Adrenal gland (tissue), 5 donors: ENCODE measurements around the gene RALGPS1.

ENCODE experiments used
- CTCF ChIP-seq, 6 experiments: fragments of 450-650 bp in 4 of 6; fragments of 200-600 bp in 2 of 6; sonication (generic) in 1 of 6; IDR thresholded peaks; 1 replicate in 5 of 6; 2 replicates in 1 of 6; pipeline versions ENCODE4 v1.5.1 to v1.8.0; 2016 to 2021; ENCODE audit warnings: antibody characterized with exemption in 6 of 6, mild to moderate bottlenecking in 2 of 6, moderate library complexity in 1 of 6
- POLR2A ChIP-seq, 2 donors: fragments of 450-650 bp; IDR thresholded peaks; one replicate each; pipeline ENCODE4 v1.6.1; 2017; ENCODE audit warnings: antibody characterized with exemption in 2 of 2, mild to moderate bottlenecking in 2 of 2, moderate library complexity in 1 of 2
- donor health status: DM: no; HTN: no; CAD: no.

GRCh38 chr9:127204771-127205470, 290.3 kb downstream of the RALGPS1 start:
- peak in 4 of 6 experiments; percentile 28 to 44 (median 36) for TF ChIP-seq CTCF (IDR thresholded peaks at IDR 0.05)
- no peak for TF ChIP-seq POLR2A (IDR thresholded peaks at IDR 0.05)
